H4 (cell line): ENCODE data around the gene RESP18. TPM values are rescaled to one million over a fixed set of nuclear protein-coding genes. Genes with fewer than 3 reads are reported as not detected.
A peak's percentile ranks its signal among the peaks of the same experiment; 100 is the strongest.

ENCODE experiments used
- DNase-seq: peaks from one replicate; pipeline ENCODE4 v3.0.0-alpha.2; 2015; ENCODE audit warnings: low spot score
- total RNA-seq: library from RNA; depleted of rRNA; stranded (reverse); fragments of >200 nt; shearing (Covaris generic); gene quantifications from 2 replicates; pipeline ENCODE4 v1.2.3, GENCODE V29; 2014; rRNA removed

RESP18 gene
- total RNA-seq: not detected in 2 replicates

GRCh38 chr2:219332542-219332941 is at the start of gene RESP18:
Gene RESP18 (minus strand): TSS chr2:219332744.
- no peak for DNase-seq

- DNase-seq: no peak
Observed at GRCh38 chr2:219381448-219381847, 48.9 kb upstream of the RESP18 start.

- no peak for DNase-seq
Observed at GRCh38 chr2:219380926-219381325, 48.4 kb upstream of the RESP18 start.

- DNase-seq: no peak
Observed at GRCh38 chr2:219378163-219378851, 45.8 kb upstream of the RESP18 start.

GRCh38 chr2:219369447-219369861 is 36.9 kb upstream of the RESP18 start:
- DNase-seq: peak; percentile 70

- peak; percentile 92 for DNase-seq
Observed at GRCh38 chr2:219368690-219369191, 36.2 kb upstream of the RESP18 start.

GRCh38 chr2:219362524-219363164 is 30.1 kb upstream of the RESP18 start:
- peak; percentile 99 for DNase-seq

GRCh38 chr2:219362072-219362471 is 29.5 kb upstream of the RESP18 start:
- DNase-seq: no peak

- DNase-seq: no peak
Observed at GRCh38 chr2:219358170-219359075, 25.9 kb upstream of the RESP18 start.

GRCh38 chr2:219356834-219357233 is 24.3 kb upstream of the RESP18 start:
- DNase-seq: no peak

GRCh38 chr2:219354582-219354981 is 22.0 kb upstream of the RESP18 start:
- DNase-seq: no peak

- DNase-seq: no peak
Observed at GRCh38 chr2:219353129-219353528, 20.6 kb upstream of the RESP18 start.

- peak; percentile 54 for DNase-seq
Observed at GRCh38 chr2:219352448-219353023, 20.0 kb upstream of the RESP18 start.

GRCh38 chr2:219350710-219351221 is 18.2 kb upstream of the RESP18 start:
- DNase-seq: no peak

- DNase-seq: no peak
Observed at GRCh38 chr2:219350215-219350614, 17.7 kb upstream of the RESP18 start.

- peak; percentile 29 for DNase-seq
Observed at GRCh38 chr2:219344751-219345430, 12.3 kb upstream of the RESP18 start.

GRCh38 chr2:219335373-219335786 is 2.8 kb upstream of the RESP18 start:
- no peak for DNase-seq

- DNase-seq: no peak
Observed at GRCh38 chr2:219334076-219334475, 1.5 kb upstream of the RESP18 start.

GRCh38 chr2:219331560-219332213 is 857 bp downstream of the RESP18 start:
- no peak for DNase-seq

- no peak for DNase-seq
Observed at GRCh38 chr2:219327719-219328118, 4.8 kb downstream of the RESP18 start.
